CD14-positive monocyte (primary cell): ENCODE measurements around the gene IFITM10. TPM values are rescaled to one million over a fixed set of nuclear protein-coding genes. Genes with fewer than 3 reads are reported as not detected.

Experiments used
- DNase-seq, 3 donors: peaks; one replicate each; pipeline ENCODE4 v3.0.0-alpha.2; 2011 to 2022
- H2AFZ ChIP-seq: 2 replicates; pipeline ENCODE4 v1.6.0; 2012; ENCODE audit warnings: mild to moderate bottlenecking, low read depth, low read length, inconsistent platforms; ENCODE audit not compliant: insufficient read depth, poor library complexity, severe bottlenecking
- H3K27ac ChIP-seq, 2 donors: 1 replicate in 1 of 2; 2 replicates in 1 of 2; pipeline ENCODE4 v1.5.1; 2012 to 2013; ENCODE audit warnings: low read length in 2 of 2, control low read depth in 1 of 2, inconsistent platforms in 1 of 2, low read depth in 1 of 2, mild to moderate bottlenecking in 1 of 2
- H3K27me3 ChIP-seq, 2 donors: one replicate each; pipeline versions ENCODE4 v1.6.0 to v1.6.1; 2011 to 2013; ENCODE audit warnings: low read length in 2 of 2; ENCODE audit not compliant: control insufficient read depth in 2 of 2, insufficient read depth in 2 of 2
- H3K36me3 ChIP-seq, 2 donors: replicated peaks in 1 of 2; 1 replicate in 1 of 2; 2 replicates in 1 of 2; pipeline versions ENCODE4 v1.5.1 to v1.6.1; 2012 to 2013; ENCODE audit warnings: low read length in 2 of 2, control low read depth in 1 of 2, inconsistent platforms in 1 of 2, mild to moderate bottlenecking in 1 of 2; ENCODE audit not compliant: insufficient read depth in 2 of 2, control insufficient read depth in 1 of 2
- H3K4me1 ChIP-seq, 2 donors: 1 replicate in 1 of 2; 2 replicates in 1 of 2; pipeline versions ENCODE4 v1.5.1 to v1.6.1; 2012 to 2013; ENCODE audit warnings: low read length in 2 of 2, control low read depth in 1 of 2, inconsistent platforms in 1 of 2, mild to moderate bottlenecking in 1 of 2, moderate library complexity in 1 of 2; ENCODE audit not compliant: insufficient read depth in 2 of 2, control insufficient read depth in 1 of 2
- H3K4me2 ChIP-seq: replicated peaks from 2 replicates; pipeline ENCODE3; 2012; ENCODE audit warnings: low read length, moderate library complexity, mild to moderate bottlenecking; ENCODE audit not compliant: poor library complexity, severe bottlenecking; ENCODE audit errors: extremely low read depth
- H3K4me3 ChIP-seq, 3 experiments: fragments of 200-600 bp in 1 of 3; sonication (generic) in 1 of 3; replicated peaks in 1 of 3; 1 replicate in 2 of 3; 2 replicates in 1 of 3; pipeline ENCODE4 v1.5.1; 2011 to 2013; ENCODE audit warnings: low read length in 3 of 3, mild to moderate bottlenecking in 3 of 3, control low read depth in 2 of 3, low read depth in 2 of 3, inconsistent platforms in 1 of 3, moderate library complexity in 1 of 3
- H3K79me2 ChIP-seq: 2 replicates; pipeline ENCODE4 v1.6.0; 2012; ENCODE audit warnings: mild to moderate bottlenecking, control low read depth, inconsistent platforms, low read length, moderate library complexity; ENCODE audit not compliant: insufficient read depth
- H3K9ac ChIP-seq: 2 replicates; pipeline ENCODE4 v1.6.0; 2017; ENCODE audit warnings: low read length, mild to moderate bottlenecking; ENCODE audit not compliant: insufficient read depth, poor library complexity, severe bottlenecking
- H3K9me3 ChIP-seq, 2 donors: replicated peaks in 1 of 2; 1 replicate in 1 of 2; 2 replicates in 1 of 2; pipeline versions ENCODE4 v1.5.1 to v1.6.1; 2012 to 2013; ENCODE audit warnings: low read length in 2 of 2, control low read depth in 1 of 2; ENCODE audit not compliant: control insufficient read depth in 1 of 2, insufficient read depth in 1 of 2
- H4K20me1 ChIP-seq: 2 replicates; pipeline ENCODE4 v1.6.0; 2012; ENCODE audit warnings: mild to moderate bottlenecking, low read length, control low read depth, moderate library complexity; ENCODE audit not compliant: insufficient read depth
- H3K27ac Mint-ChIP-seq, 7 donors: one replicate each; pipeline ENCODE4 v1.8.0; 2020; ENCODE audit warnings: mild to moderate bottlenecking in 7 of 7, mixed read lengths in 7 of 7, moderate library complexity in 6 of 7, inconsistent platforms in 2 of 7
- H3K27me3 Mint-ChIP-seq, 3 donors: one replicate each; pipeline ENCODE4 v1.8.0; 2021 to 2022; ENCODE audit warnings: low read depth in 3 of 3, mild to moderate bottlenecking in 3 of 3, mixed read lengths in 3 of 3, moderate library complexity in 3 of 3, inconsistent platforms in 1 of 3
- H3K36me3 Mint-ChIP-seq, 2 donors: one replicate each; pipeline ENCODE4 v1.8.0; 2020; ENCODE audit warnings: mixed read lengths in 2 of 2, inconsistent platforms in 1 of 2, mild to moderate bottlenecking in 1 of 2
- H3K4me1 Mint-ChIP-seq: one replicate; pipeline ENCODE4 v1.8.0; 2020; ENCODE audit warnings: mild to moderate bottlenecking, mixed read lengths
- H3K4me3 Mint-ChIP-seq, 2 donors: one replicate each; pipeline ENCODE4 v1.8.0; 2020; ENCODE audit warnings: mild to moderate bottlenecking in 2 of 2, mixed read lengths in 2 of 2, moderate library complexity in 1 of 2
- H3K9me3 Mint-ChIP-seq, 7 donors: one replicate each; pipeline ENCODE4 v1.8.0; 2020 to 2022; ENCODE audit warnings: mixed read lengths in 7 of 7, mild to moderate bottlenecking in 6 of 7, moderate library complexity in 6 of 7, inconsistent platforms in 2 of 7
- WGBS: methylation state at CpG from one replicate; pipeline ENCODE4 v1.1.5; 2013; ENCODE audit warnings: missing lambda C conversion rate; ENCODE audit not compliant: insufficient coverage; 5-methylcytosine and 5-hydroxymethylcytosine counted together
- intact Hi-C, 2 donors: fragments of 100-400 bp; cut with micrococcal nuclease; formaldehyde crosslinking; loops; one replicate each; pipeline versions ENCODE4 v1.15.0 to v1.15.1; 2023
- polyA plus RNA-seq, 3 donors: library from polyadenylated mRNA; depleted of rRNA in 1 of 3; unstranded in 2 of 3; stranded (reverse) in 1 of 3; fragments of 300-500 nt in 2 of 3; fragments of >200 nt in 1 of 3; fragmentation: Illumina TruSeq in 2 of 3; gene quantifications; 1 replicate in 2 of 3; 2 replicates in 1 of 3; pipeline ENCODE4 v1.2.3, GENCODE V29; 2012 to 2021
- TF ChIP-seq, protein P1 (sequence below): fragments of 200-600 bp; IDR thresholded peaks from one replicate; pipeline ENCODE4 v1.8.0; 2022; ENCODE audit warnings: antibody characterized with exemption, mild to moderate bottlenecking

IFITM10 gene
- polyA plus RNA-seq, 3 donors, result 2.4 TPM; not detected in 2

GRCh38 chr11:1742371-1742770, 8.0 kb downstream of the IFITM10 start:
- Histone ChIP-seq H3K4me3 (no peak overlapping the region), H3K9me3 (peaks cover 8 to 12% of the 10 kb centered on the region in 2 donors), H3K36me3 (no peaks in the 10 kb centered on the region), H3K27ac (no peak overlapping the region), H3K9ac (no peak overlapping the region), H3K27me3 (peaks cover 5 to 40% of the 10 kb centered on the region in 2 donors), H3K4me2 (no peak overlapping the region), H4K20me1 (peaks cover 10% of the 10 kb centered on the region), H3K4me1 (peaks cover 11 to 16% of the 10 kb centered on the region in 2 donors), H2AFZ (no peak overlapping the region), H3K79me2 (no peaks in the 10 kb centered on the region)
- DNase-seq, result no peak
- Mint-ChIP-seq H3K4me3 (no peak overlapping the region), H3K9me3 (peaks cover 5 to 15% (median 10%) of the 10 kb centered on the region in 7 donors), H3K4me1 (peaks cover 13% of the 10 kb centered on the region), H3K27me3 (peaks cover 28 to 42% (median 39%) of the 10 kb centered on the region in 3 donors), H3K36me3 (peaks cover under 1 to 15% of the 10 kb centered on the region in 2 donors), H3K27ac (no peak overlapping the region)
- intact Hi-C loops, result loop anchor here in 1 of 2 donors (5.0 kb wide), 1 partner anchor 90 kb away; the partner anchor contains the start of gene SYT8
- 80% methylated on average over 4 of the region's 4 CpGs for WGBS
- TF ChIP-seq, protein P1, sequence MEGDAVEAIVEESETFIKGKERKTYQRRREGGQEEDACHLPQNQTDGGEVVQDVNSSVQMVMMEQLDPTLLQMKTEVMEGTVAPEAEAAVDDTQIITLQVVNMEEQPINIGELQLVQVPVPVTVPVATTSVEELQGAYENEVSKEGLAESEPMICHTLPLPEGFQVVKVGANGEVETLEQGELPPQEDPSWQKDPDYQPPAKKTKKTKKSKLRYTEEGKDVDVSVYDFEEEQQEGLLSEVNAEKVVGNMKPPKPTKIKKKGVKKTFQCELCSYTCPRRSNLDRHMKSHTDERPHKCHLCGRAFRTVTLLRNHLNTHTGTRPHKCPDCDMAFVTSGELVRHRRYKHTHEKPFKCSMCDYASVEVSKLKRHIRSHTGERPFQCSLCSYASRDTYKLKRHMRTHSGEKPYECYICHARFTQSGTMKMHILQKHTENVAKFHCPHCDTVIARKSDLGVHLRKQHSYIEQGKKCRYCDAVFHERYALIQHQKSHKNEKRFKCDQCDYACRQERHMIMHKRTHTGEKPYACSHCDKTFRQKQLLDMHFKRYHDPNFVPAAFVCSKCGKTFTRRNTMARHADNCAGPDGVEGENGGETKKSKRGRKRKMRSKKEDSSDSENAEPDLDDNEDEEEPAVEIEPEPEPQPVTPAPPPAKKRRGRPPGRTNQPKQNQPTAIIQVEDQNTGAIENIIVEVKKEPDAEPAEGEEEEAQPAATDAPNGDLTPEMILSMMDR, result no peak

GRCh38 chr11:1741741-1742140, 8.7 kb downstream of the IFITM10 start:
- no peaks in the 10 kb centered on the region for H3K36me3 ChIP-seq
- TF ChIP-seq, protein P1, result no peak
- H3K79me2 ChIP-seq, result no peaks in the 10 kb centered on the region
- H3K9me3 ChIP-seq, result peaks cover 10 to 17% of the 10 kb centered on the region in 2 donors
- Mint-ChIP-seq H3K36me3 (peaks cover 0 to 15% of the 10 kb centered on the region in 2 donors), H3K27ac (no peak overlapping the region), H3K9me3 (peaks cover 8 to 21% (median 15%) of the 10 kb centered on the region in 7 donors), H3K4me3 (no peak overlapping the region), H3K27me3 (peaks cover 29 to 36% (median 35%) of the 10 kb centered on the region in 3 donors), H3K4me1 (peaks cover 8% of the 10 kb centered on the region)
- no peak overlapping the region for H3K4me2 ChIP-seq
- no peak for DNase-seq
- no peak overlapping the region for H2AFZ ChIP-seq
- peaks cover 6 to 10% of the 10 kb centered on the region in 2 donors for H3K4me1 ChIP-seq
- no peak overlapping the region for H3K4me3 ChIP-seq
- no peak overlapping the region for H3K9ac ChIP-seq
- 60% methylated on average over 1 of the region's 4 CpGs for WGBS
- H3K27ac ChIP-seq, result no peak overlapping the region
- H4K20me1 ChIP-seq, result peaks cover 4% of the 10 kb centered on the region
- intact Hi-C loops, result loop anchor here in 1 of 2 donors (5.0 kb wide), 1 partner anchor 91 kb away; the partner anchor contains the start of gene SYT8
- peaks cover 5 to 38% of the 10 kb centered on the region in 2 donors for H3K27me3 ChIP-seq
